Stimulated activated naive CD4-positive, alpha-beta T cell treated with Interleukin-2 at 50 U/mL for 16 hours (primary cell): ENCODE results near the gene SREK1.
"Not testable (repeated sequence)": the region's sequence is repeated elsewhere in the genome, so short reads cannot be mapped to it uniquely, and the experiment has no call there.

Source experiments
- DNase-seq: peaks from one replicate; lab custom pipeline; 2025; lab: John Stamatoyannopoulos, UW

The SREK1 gene, protein sequence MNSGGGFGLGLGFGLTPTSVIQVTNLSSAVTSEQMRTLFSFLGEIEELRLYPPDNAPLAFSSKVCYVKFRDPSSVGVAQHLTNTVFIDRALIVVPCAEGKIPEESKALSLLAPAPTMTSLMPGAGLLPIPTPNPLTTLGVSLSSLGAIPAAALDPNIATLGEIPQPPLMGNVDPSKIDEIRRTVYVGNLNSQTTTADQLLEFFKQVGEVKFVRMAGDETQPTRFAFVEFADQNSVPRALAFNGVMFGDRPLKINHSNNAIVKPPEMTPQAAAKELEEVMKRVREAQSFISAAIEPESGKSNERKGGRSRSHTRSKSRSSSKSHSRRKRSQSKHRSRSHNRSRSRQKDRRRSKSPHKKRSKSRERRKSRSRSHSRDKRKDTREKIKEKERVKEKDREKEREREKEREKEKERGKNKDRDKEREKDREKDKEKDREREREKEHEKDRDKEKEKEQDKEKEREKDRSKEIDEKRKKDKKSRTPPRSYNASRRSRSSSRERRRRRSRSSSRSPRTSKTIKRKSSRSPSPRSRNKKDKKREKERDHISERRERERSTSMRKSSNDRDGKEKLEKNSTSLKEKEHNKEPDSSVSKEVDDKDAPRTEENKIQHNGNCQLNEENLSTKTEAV

GRCh38 chr5:66144074-66144833, at the start of gene SREK1:
Gene SREK1 (plus strand): TSS chr5:66144300. CDS start chr5:66144377, 77 bp downstream.
- DNase-seq = peak; percentile 85

GRCh38 chr5:66100851-66101250, 43.2 kb upstream of the SREK1 start:
- DNase-seq = no peak

DNA sequence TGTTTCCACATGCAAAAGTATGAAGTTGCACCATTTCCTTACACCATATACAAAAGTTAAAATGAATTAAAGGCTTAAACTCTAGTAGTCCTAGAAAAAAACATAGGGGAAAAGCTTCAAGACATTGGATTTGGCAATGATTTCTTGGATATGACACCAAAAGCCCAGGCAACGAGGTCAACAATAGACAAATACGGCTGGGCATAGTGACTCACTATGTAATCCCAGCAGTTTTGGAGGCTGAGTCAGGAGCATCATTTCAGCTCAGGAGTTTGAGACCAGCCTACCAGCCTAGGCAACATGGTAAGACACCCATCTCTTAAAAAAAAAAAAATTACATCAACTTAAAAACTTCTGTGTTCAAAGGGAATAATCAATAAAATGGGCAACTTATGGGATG, 30.9 kb upstream of the SREK1 start:
- no peak for DNase-seq

DNA sequence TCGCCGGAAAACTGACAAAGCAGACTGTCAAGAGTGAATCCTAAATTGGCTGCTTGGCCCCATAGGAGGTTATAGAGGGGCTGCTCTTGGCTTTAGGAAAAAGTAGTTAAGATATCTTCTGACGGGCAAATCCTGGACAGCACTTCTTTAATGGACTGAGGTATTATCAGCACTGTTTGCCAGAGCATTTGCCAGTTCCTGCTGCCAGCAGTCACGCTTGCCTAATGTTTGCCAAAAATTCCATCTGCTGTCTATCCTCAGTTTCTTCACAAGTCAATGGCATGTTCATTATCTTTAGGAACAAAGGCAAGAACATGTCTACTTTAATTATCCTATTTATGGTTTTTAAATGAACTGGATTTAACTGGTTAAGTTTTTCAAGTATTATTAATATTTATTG, 25.8 kb upstream of the SREK1 start:
- no peak for DNase-seq

- DNase-seq = no peak
These were observed 21.6 kb upstream of the SREK1 start for GRCh38 chr5:66122379-66123034.

GRCh38 chr5:66129144-66129543, 15.0 kb upstream of the SREK1 start:
- DNase-seq = no peak

GRCh38 chr5:66130493-66130892, 13.6 kb upstream of the SREK1 start:
- DNase-seq = no peak

- DNase-seq = no peak
These were observed 9.7 kb upstream of the SREK1 start for GRCh38 chr5:66134407-66134861.

DNA sequence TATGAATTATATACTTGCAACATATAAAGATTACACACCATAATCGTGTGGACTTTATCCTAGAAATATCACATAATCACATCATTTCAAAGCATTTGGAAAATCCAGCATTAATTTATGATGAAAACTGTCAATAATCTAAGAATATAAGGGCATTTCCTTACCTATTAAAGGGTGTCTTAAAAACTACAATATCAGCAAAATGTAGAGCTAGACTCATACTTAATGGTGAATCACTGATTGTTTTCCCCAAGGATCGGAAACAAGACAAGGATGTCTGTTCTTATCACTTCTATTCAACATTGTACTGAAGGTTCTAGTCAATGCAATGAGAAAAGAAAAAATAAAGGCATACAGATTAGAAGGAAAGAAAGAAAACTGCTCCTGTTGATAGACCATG, 8.0 kb upstream of the SREK1 start:
- no peak for DNase-seq

GRCh38 chr5:66136944-66137343, 7.2 kb upstream of the SREK1 start:
- DNase-seq = not testable (repeated sequence)

- no peak for DNase-seq
These were observed 5.3 kb upstream of the SREK1 start for GRCh38 chr5:66138637-66139317.

- no peak for DNase-seq
These were observed 4.8 kb upstream of the SREK1 start for GRCh38 chr5:66139318-66139712.

GRCh38 chr5:66142417-66142816, 1.7 kb upstream of the SREK1 start:
- DNase-seq = no peak

- no peak for DNase-seq
These were observed 527 bp upstream of the SREK1 start for GRCh38 chr5:66143473-66144073.

GRCh38 chr5:66144834-66145390, 812 bp downstream of the SREK1 start:
- DNase-seq = peak; percentile 72

GRCh38 chr5:66145737-66146136, 1.6 kb downstream of the SREK1 start:
- DNase-seq = no peak

- DNase-seq = no peak
These were observed 5.8 kb downstream of the SREK1 start for GRCh38 chr5:66149950-66150349.

DNA sequence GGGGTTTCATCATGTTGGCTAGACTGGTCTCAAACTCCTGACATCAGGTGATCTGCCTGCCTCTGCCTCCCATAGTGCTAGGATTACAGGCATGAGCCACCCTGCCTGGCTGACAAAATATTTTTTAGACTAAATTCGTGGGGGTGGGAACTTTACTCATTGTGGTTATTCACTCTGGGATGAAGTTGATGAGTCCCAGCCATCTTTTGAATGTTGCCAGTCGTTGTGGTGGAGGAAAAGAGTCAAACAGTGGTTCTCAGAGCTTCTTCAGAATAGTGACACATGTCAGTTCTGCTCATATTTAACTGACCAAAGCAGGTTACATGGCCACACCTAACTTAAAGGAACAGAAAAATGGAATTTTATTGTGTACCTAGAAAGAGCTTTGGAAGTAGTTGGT, 6.9 kb downstream of the SREK1 start:
- DNase-seq = peak; percentile 10

DNA sequence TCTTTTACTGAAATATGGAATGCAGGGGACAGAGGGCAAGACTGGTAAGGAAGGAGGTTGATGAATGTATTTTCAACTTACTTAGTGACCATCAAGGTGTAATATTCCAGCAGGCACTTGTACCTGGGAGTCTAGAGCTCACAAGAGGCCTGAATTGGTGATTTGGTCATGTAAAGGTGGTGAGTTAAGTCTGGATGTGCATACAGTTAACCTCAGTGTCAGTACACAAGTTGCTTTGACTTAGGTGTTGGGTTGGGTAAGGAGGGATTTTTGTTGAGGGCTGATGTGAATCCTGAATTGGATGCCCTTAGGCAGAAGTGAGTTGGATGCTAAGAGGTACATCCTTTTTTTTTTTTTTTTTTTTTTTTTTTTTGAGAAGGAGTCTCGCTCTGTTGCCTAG, 7.4 kb downstream of the SREK1 start:
- no peak for DNase-seq

DNA sequence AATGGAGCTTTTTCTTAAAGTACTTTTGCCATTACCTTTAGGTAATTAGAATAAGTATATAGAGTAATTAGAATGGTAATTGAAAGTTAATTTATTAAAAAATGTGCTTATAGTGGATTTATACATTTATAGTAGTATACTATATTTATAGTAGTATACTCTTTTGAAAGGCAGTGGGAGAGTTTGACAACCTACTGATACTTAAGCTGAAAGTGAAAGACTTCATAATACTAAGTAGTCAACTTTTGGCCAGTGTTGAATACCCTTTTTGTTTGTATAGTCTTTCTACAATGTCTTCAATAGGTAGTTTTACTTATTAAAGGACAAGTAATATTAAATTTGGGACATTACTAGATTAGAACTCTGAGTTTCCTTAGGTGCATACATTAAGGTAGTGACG, 12.9 kb downstream of the SREK1 start:
- no peak for DNase-seq

DNA sequence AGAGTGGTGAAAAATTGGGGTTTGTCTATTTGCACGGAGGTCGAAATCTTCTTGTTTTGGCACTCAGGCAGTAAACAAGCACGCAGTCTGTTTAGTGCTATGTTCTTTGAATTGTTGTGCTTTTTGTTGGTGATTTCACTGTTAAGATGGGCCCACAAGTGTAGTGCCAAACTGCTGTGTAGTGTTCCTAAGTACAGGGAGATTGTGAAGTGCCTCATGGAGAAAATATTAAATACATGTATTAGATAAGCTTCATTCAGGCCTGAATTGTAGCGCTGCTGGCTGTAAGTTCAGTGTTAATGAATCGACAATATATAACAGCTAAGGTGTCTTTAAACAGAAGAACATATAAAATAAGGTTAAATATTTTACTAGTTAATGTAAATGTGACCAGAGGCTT, 17.3 kb downstream of the SREK1 start:
- DNase-seq = no peak
